ENCODE data around the gene ICOSLG. TPM values are rescaled to one million over a fixed set of nuclear protein-coding genes. Genes with fewer than 3 reads are reported as not detected.
"Not testable (repeated sequence)": the region's sequence is repeated elsewhere in the genome, so short reads cannot be mapped to it uniquely, and the experiment has no call there.

Gene ICOSLG
- total RNA-seq, 2 donors from 2014 or later: 5.3 to 5.8 TPM

DNA sequence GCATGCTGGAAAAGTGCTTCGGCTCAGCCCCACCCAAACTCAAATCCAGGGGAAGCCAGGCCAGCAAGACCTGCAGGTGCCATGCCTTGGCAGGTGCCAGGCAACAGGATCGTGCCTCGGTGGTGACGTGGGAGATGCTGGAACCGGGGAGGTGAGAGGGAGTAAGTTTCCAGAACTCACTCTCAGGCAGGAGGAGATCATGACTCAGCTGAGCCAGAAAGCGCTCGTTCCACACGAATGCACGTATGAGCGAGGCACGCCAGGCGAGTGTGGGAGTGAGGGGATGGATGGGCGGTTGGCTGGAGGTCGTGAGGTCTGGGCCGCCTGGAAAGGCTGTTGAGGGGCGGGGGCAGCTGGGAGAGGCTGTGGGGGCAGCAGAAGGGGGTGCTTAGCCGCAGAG lies 7.2 kb upstream of the ICOSLG start:
- not testable (repeated sequence) for H3K4me3 Mint-ChIP-seq; H3K36me3 Mint-ChIP-seq (ENCODE audit: low read depth); H3K27ac Mint-ChIP-seq; H3K36me3 ChIP-seq (ENCODE audit: control insufficient read depth, insufficient read depth, low read length); H3K9ac ChIP-seq (ENCODE audit: extremely low read depth, low read length, poor library complexity, severe bottlenecking); H3K4me3 ChIP-seq (ENCODE audit: low read length); H3K9me3 Mint-ChIP-seq; DNase-seq; H3K4me1 ChIP-seq (ENCODE audit: control insufficient read depth, insufficient read depth, low read length); H3K27ac ChIP-seq (ENCODE audit: low read depth, low read length); H3K9me3 ChIP-seq (ENCODE audit: control insufficient read depth, low read length); H3K27me3 Mint-ChIP-seq (ENCODE audit: insufficient read depth); H3K4me1 Mint-ChIP-seq; H3K27me3 ChIP-seq (ENCODE audit: control insufficient read depth, insufficient read depth, low read length, poor library complexity, severe bottlenecking)
- no CpG with 5 or more reads among the region's 17 CpGs for WGBS, 2 experiments (ENCODE audit: insufficient coverage in 1 of 2, insufficient read length in 1 of 2)

DNA sequence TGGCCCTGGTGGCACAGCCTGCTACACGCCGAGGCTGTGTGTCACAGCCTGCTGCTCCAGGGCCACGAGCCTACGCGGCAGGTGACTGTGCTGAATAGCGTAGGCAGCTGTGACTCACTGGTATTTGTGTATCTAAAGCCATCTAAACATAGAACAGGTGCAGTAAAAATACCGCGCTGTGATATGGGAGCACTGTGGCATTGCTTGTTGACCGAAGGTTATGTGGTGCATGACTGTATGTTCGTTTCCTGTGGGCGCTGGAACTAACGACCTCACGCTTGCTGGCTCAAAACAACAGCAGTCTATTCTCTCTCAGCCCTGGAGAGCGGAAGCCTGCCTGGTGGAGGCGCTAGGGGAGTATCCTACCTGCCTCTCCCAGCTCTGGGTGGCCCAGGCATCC lies 3.2 kb upstream of the ICOSLG start:
- not testable (repeated sequence) for H3K4me1 ChIP-seq (ENCODE audit: control insufficient read depth, insufficient read depth, low read length); H3K9me3 ChIP-seq (ENCODE audit: control insufficient read depth, low read length); H3K27ac Mint-ChIP-seq; H3K36me3 Mint-ChIP-seq (ENCODE audit: low read depth); H3K4me3 Mint-ChIP-seq; H3K36me3 ChIP-seq (ENCODE audit: control insufficient read depth, insufficient read depth, low read length); H3K4me1 Mint-ChIP-seq; H3K27ac ChIP-seq (ENCODE audit: low read depth, low read length); H3K9ac ChIP-seq (ENCODE audit: extremely low read depth, low read length, poor library complexity, severe bottlenecking); H3K27me3 Mint-ChIP-seq (ENCODE audit: insufficient read depth); H3K4me3 ChIP-seq (ENCODE audit: low read length); H3K27me3 ChIP-seq (ENCODE audit: control insufficient read depth, insufficient read depth, low read length, poor library complexity, severe bottlenecking); H3K9me3 Mint-ChIP-seq; DNase-seq
- no CpG with 5 or more reads among the region's 15 CpGs for WGBS, 2 experiments (ENCODE audit: insufficient coverage in 1 of 2, insufficient read length in 1 of 2)

DNA sequence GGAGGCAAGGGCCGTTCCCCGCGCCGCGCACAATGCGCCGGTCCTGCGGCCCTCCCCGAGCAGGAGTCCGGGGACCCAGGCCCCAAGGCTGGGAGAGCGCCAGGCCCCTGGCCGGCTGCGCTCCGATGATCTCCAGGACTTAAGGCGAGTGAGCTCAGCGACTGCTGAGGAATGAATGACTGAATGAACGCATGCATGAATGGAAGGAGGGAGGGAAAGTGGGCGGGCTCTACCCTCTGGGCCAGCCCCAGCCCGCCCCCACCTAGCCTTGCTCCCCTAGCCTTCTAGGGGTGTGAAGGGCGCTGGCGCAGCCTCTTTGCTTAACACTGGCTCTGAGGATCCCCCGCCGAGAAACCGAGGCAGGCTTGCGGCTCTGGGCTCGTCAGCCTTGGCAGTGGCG lies 538 bp upstream of the ICOSLG start:
- no CpG with 5 or more reads among the region's 27 CpGs for WGBS, 2 experiments (ENCODE audit: insufficient coverage in 1 of 2, insufficient read length in 1 of 2)
- not testable (repeated sequence) for H3K4me3 ChIP-seq (ENCODE audit: low read length); DNase-seq; H3K36me3 ChIP-seq (ENCODE audit: control insufficient read depth, insufficient read depth, low read length); H3K27me3 Mint-ChIP-seq (ENCODE audit: insufficient read depth); H3K27ac Mint-ChIP-seq; H3K27ac ChIP-seq (ENCODE audit: low read depth, low read length); H3K4me3 Mint-ChIP-seq; H3K9me3 ChIP-seq (ENCODE audit: control insufficient read depth, low read length); H3K9me3 Mint-ChIP-seq; H3K27me3 ChIP-seq (ENCODE audit: control insufficient read depth, insufficient read depth, low read length, poor library complexity, severe bottlenecking); H3K4me1 Mint-ChIP-seq; H3K36me3 Mint-ChIP-seq (ENCODE audit: low read depth); H3K9ac ChIP-seq (ENCODE audit: extremely low read depth, low read length, poor library complexity, severe bottlenecking); H3K4me1 ChIP-seq (ENCODE audit: control insufficient read depth, insufficient read depth, low read length)

DNA sequence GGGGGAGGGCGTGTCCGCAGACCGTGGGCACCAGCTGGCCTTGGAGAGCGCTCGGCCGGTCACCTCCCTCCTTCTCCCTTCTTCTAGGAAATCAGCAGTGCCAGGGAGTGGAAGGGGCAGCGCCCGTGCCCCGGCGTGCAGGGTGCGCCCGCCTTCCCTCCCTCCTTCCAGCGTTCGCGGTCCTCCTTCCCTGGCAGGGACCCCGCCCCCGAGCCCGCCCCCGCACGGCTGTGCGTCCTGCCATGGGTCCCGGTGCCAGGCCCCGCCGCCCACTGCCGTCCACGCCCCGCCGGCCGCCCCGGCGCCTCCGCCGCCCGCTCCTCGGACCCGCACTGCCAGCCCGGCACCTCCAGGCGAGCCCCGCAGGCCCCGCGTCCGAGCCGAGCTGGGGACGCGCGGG lies 390 bp downstream of the ICOSLG start:
- H3K9me3 Mint-ChIP-seq; H3K27me3 ChIP-seq (ENCODE audit: control insufficient read depth, insufficient read depth, low read length, poor library complexity, severe bottlenecking); H3K9me3 ChIP-seq (ENCODE audit: control insufficient read depth, low read length); H3K27ac ChIP-seq (ENCODE audit: low read depth, low read length); H3K36me3 Mint-ChIP-seq (ENCODE audit: low read depth); H3K9ac ChIP-seq (ENCODE audit: extremely low read depth, low read length, poor library complexity, severe bottlenecking); H3K4me3 ChIP-seq (ENCODE audit: low read length); H3K4me3 Mint-ChIP-seq; H3K4me1 Mint-ChIP-seq; H3K27me3 Mint-ChIP-seq (ENCODE audit: insufficient read depth); H3K4me1 ChIP-seq (ENCODE audit: control insufficient read depth, insufficient read depth, low read length); H3K36me3 ChIP-seq (ENCODE audit: control insufficient read depth, insufficient read depth, low read length); H3K27ac Mint-ChIP-seq; DNase-seq: not testable (repeated sequence)
- no CpG with 5 or more reads among the region's 46 CpGs for WGBS, 2 experiments (ENCODE audit: insufficient coverage in 1 of 2, insufficient read length in 1 of 2)

DNA sequence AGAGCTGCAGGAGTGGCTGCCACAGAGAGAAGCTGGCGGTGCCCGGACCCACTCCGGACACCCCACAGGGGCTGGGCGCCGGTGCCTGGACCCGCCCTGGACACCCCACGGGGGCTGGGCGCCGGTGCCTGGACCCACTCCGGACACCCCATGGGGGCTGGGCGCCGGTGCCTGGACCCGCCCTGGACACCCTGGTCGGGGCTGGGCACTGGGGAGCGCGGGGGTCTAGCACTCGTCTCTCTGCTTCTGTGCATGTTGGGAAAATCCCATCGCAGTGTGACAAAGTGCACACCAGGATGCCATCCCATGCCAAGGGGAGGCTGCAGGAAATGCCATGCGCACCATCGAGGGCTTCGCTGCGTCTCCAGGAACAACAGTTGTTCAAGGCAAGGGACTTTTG lies 11.2 kb downstream of the ICOSLG start:
- 97% methylated on average over 6 of the region's 22 CpGs; no CpG with 5 or more reads in 1 of the 2 experiments for WGBS, 2 experiments (ENCODE audit: insufficient coverage in 1 of 2, insufficient read length in 1 of 2)
- not testable (repeated sequence) for H3K9me3 Mint-ChIP-seq

DNA sequence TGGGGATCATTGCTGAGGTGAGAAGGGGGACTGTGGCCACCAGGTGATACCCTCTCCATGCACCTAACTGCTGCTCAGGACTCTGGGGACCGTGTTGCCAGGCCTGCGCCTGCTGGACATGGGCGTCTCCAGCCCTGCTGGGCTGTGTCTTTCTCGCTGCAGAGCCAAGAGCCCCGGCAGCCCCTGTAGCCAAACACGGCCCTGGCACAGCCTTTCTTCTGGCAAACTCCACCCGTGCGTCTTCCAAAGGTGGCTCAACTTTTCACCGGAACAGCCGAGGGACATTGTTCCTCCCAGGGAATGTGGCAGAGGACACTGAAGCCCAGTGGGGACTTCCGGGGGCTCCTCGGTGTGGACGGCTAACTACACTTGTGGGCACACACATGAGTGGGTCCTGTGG lies 12.6 kb downstream of the ICOSLG start:
- not testable (repeated sequence) for H3K36me3 Mint-ChIP-seq (ENCODE audit: low read depth); H3K36me3 ChIP-seq (ENCODE audit: control insufficient read depth, insufficient read depth, low read length); H3K27ac Mint-ChIP-seq; H3K27me3 ChIP-seq (ENCODE audit: control insufficient read depth, insufficient read depth, low read length, poor library complexity, severe bottlenecking); H3K4me3 Mint-ChIP-seq; DNase-seq; H3K27ac ChIP-seq (ENCODE audit: low read depth, low read length); H3K9ac ChIP-seq (ENCODE audit: extremely low read depth, low read length, poor library complexity, severe bottlenecking); H3K4me3 ChIP-seq (ENCODE audit: low read length); H3K9me3 ChIP-seq (ENCODE audit: control insufficient read depth, low read length); H3K4me1 ChIP-seq (ENCODE audit: control insufficient read depth, insufficient read depth, low read length); H3K9me3 Mint-ChIP-seq; H3K27me3 Mint-ChIP-seq (ENCODE audit: insufficient read depth); H3K4me1 Mint-ChIP-seq
- WGBS, 2 experiments (ENCODE audit: insufficient coverage in 1 of 2, insufficient read length in 1 of 2): no CpG with 5 or more reads among the region's 13 CpGs

More for the DNA sequence above, 11.2 kb downstream of the ICOSLG start:
- DNase-seq; H3K27ac ChIP-seq (ENCODE audit: low read depth, low read length); H3K36me3 Mint-ChIP-seq (ENCODE audit: low read depth); H3K9me3 ChIP-seq (ENCODE audit: control insufficient read depth, low read length); H3K4me1 Mint-ChIP-seq; H3K27me3 Mint-ChIP-seq (ENCODE audit: insufficient read depth); H3K27me3 ChIP-seq (ENCODE audit: control insufficient read depth, insufficient read depth, low read length, poor library complexity, severe bottlenecking); H3K9ac ChIP-seq (ENCODE audit: extremely low read depth, low read length, poor library complexity, severe bottlenecking); H3K36me3 ChIP-seq (ENCODE audit: control insufficient read depth, insufficient read depth, low read length); H3K4me1 ChIP-seq (ENCODE audit: control insufficient read depth, insufficient read depth, low read length); H3K4me3 Mint-ChIP-seq; H3K27ac Mint-ChIP-seq; H3K4me3 ChIP-seq (ENCODE audit: low read length): not testable (repeated sequence)

DNA sequence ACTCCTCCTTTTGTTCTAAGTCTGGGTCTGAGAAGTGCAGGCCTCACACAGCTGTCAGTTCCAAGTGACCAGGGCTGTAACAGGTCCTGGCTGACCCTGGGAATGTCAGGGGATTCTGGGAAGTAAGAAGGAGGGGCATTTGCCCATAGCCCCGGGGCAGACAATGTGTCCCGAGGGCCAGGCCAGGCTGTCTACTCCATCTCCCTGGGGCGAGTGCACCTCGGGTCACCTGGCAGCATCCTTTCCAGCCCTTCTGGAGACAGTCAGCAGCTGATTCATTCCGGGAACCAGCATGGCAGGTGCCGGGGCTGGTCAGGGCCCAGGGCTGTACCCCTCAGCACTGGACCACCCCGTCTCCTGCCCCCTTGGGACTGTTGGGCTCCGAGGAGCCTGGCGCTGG lies 13.1 kb downstream of the ICOSLG start:
- not testable (repeated sequence) for DNase-seq; H3K9me3 Mint-ChIP-seq; H3K27me3 Mint-ChIP-seq (ENCODE audit: insufficient read depth); H3K4me3 Mint-ChIP-seq; H3K36me3 Mint-ChIP-seq (ENCODE audit: low read depth); H3K27ac ChIP-seq (ENCODE audit: low read depth, low read length); H3K4me3 ChIP-seq (ENCODE audit: low read length); H3K4me1 Mint-ChIP-seq; H3K9ac ChIP-seq (ENCODE audit: extremely low read depth, low read length, poor library complexity, severe bottlenecking); H3K4me1 ChIP-seq (ENCODE audit: control insufficient read depth, insufficient read depth, low read length); H3K9me3 ChIP-seq (ENCODE audit: control insufficient read depth, low read length); H3K27me3 ChIP-seq (ENCODE audit: control insufficient read depth, insufficient read depth, low read length, poor library complexity, severe bottlenecking); H3K36me3 ChIP-seq (ENCODE audit: control insufficient read depth, insufficient read depth, low read length); H3K27ac Mint-ChIP-seq
- WGBS, 2 experiments (ENCODE audit: insufficient coverage in 1 of 2, insufficient read length in 1 of 2): no CpG with 5 or more reads among the region's 9 CpGs

Measured in endodermal cell (in vitro differentiated cells).